WTC11 (cell line): Measurements from ENCODE around the gene IFFO2. TPM values are rescaled to one million over a fixed set of nuclear protein-coding genes. Genes with fewer than 3 reads are reported as not detected.

ENCODE experiments used
- ATAC-seq: fragments of 200-7000 bp; cut with Tn5 transposase; 2 replicates; pipeline ENCODE4 v1.10.0; 2021; ENCODE audit warnings: mild to moderate bottlenecking, moderate library complexity
- CTCF ChIA-PET: fragments of 300-600 bp; sonication (Branson Sonifier 250); formaldehyde crosslinking; loops from one replicate; lab custom pipeline; 2021; ENCODE audit warnings: antibody characterized with exemption; lab: Charles Lee
- POLR2A ChIA-PET: fragments of 350-600 bp; sonication (Branson Sonifier 250); formaldehyde crosslinking; loops from one replicate; lab custom pipeline; 2021; ENCODE audit warnings: antibody characterized with exemption; lab: Charles Lee
- DNase-seq: peaks from one replicate; pipeline ENCODE4 v3.0.0; 2021; ENCODE audit warnings: low spot score
- H3K27ac Mint-ChIP-seq: 2 replicates; pipeline ENCODE4 v1.8.0; 2021; ENCODE audit warnings: mixed read lengths
- H3K27me3 Mint-ChIP-seq: 2 replicates; pipeline ENCODE4 v1.8.0; 2021; ENCODE audit warnings: low read depth, mild to moderate bottlenecking, moderate library complexity, mixed read lengths
- H3K36me3 Mint-ChIP-seq: 2 replicates; pipeline ENCODE4 v1.8.0; 2021; ENCODE audit warnings: mixed read lengths
- H3K4me1 Mint-ChIP-seq: 2 replicates; pipeline ENCODE4 v1.8.0; 2022; ENCODE audit warnings: mixed read lengths
- H3K4me3 Mint-ChIP-seq: 2 replicates; pipeline ENCODE4 v1.8.0; 2021; ENCODE audit warnings: mild to moderate bottlenecking, moderate library complexity, mixed read lengths
- H3K9me3 Mint-ChIP-seq: 2 replicates; pipeline ENCODE4 v1.8.0; 2021; ENCODE audit warnings: mixed read lengths
- ATF1 ChIP-seq: sonication (generic); formaldehyde crosslinking; IDR thresholded peaks from 2 replicates; pipeline ENCODE4 v1.8.1; 2023; ENCODE audit warnings: mild to moderate bottlenecking, moderate library complexity, missing genetic modification reagents
- ETV6 ChIP-seq: sonication (generic); formaldehyde crosslinking; IDR thresholded peaks from 2 replicates; pipeline ENCODE4 v1.8.1; 2022; ENCODE audit warnings: mild to moderate bottlenecking, missing genetic modification reagents
- FOXJ3 ChIP-seq: sonication (generic); formaldehyde crosslinking; IDR thresholded peaks from 2 replicates; pipeline ENCODE4 v1.9.0; 2021; ENCODE audit warnings: missing genetic modification reagents, mild to moderate bottlenecking, borderline replicate concordance
- GABPB1 ChIP-seq: sonication (generic); formaldehyde crosslinking; IDR thresholded peaks from 2 replicates; pipeline ENCODE4 v1.8.1; 2023; ENCODE audit warnings: mild to moderate bottlenecking, missing genetic modification reagents
- NR3C1 ChIP-seq: sonication (generic); formaldehyde crosslinking; conservative IDR thresholded peaks from 2 replicates; pipeline ENCODE4 v1.8.1; 2023; ENCODE audit warnings: low read depth, mild to moderate bottlenecking, missing genetic modification reagents
- STAT6 ChIP-seq: sonication (generic); formaldehyde crosslinking; conservative IDR thresholded peaks from 2 replicates; pipeline ENCODE4 v1.8.1; 2023; ENCODE audit warnings: mild to moderate bottlenecking, low read depth, missing genetic modification reagents, moderate library complexity
- ZBTB21 ChIP-seq: sonication (generic); formaldehyde crosslinking; IDR thresholded peaks from 2 replicates; pipeline ENCODE4 v1.8.1; 2023; ENCODE audit warnings: mild to moderate bottlenecking, missing genetic modification reagents, borderline replicate concordance
- ZNF138 ChIP-seq: sonication (generic); formaldehyde crosslinking; conservative IDR thresholded peaks from 2 replicates; pipeline ENCODE4 v1.8.1; 2022; ENCODE audit warnings: mild to moderate bottlenecking, moderate library complexity, missing genetic modification reagents
- ZNF219 ChIP-seq: sonication (generic); formaldehyde crosslinking; IDR thresholded peaks from 2 replicates; pipeline ENCODE4 v1.8.0; 2023; ENCODE audit warnings: missing genetic modification reagents, mild to moderate bottlenecking, borderline replicate concordance
- ZNF263 ChIP-seq: sonication (generic); formaldehyde crosslinking; IDR thresholded peaks from 2 replicates; pipeline ENCODE4 v1.8.1; 2022; ENCODE audit warnings: low read depth, mild to moderate bottlenecking, moderate library complexity, missing genetic modification reagents
- ZNF416 ChIP-seq: fragments of 250-450 bp; sonication (Bioruptor Pico); IDR thresholded peaks from 2 replicates; pipeline ENCODE4 v1.9.0; 2021; ENCODE audit warnings: mild to moderate bottlenecking, inconsistent platforms
- microRNA-seq: library from miRNA; unstranded; fragments of <30 nt; microRNA quantifications from one replicate; pipeline ENCODE4 v1.2.0, GENCODE V29; 2022; ENCODE audit warnings: borderline number of aligned reads
- total RNA-seq: library from RNA; stranded (reverse); gene quantifications from 3 replicates; pipeline ENCODE4 v1.2.3, GENCODE V29; 2021
- TF ChIP-seq, protein P1 (sequence below): sonication (generic); formaldehyde crosslinking; IDR thresholded peaks from 2 replicates; pipeline ENCODE4 v1.8.1; 2023; ENCODE audit warnings: mild to moderate bottlenecking, missing genetic modification reagents
- TF ChIP-seq, protein P2 (sequence below): sonication (generic); formaldehyde crosslinking; IDR thresholded peaks from 2 replicates; pipeline ENCODE4 v1.8.1; 2023; ENCODE audit warnings: mild to moderate bottlenecking, missing genetic modification reagents, moderate library complexity
- TF ChIP-seq, protein P3 (sequence below): fragments of 250-450 bp; sonication (Bioruptor Pico); IDR thresholded peaks from 2 replicates; pipeline ENCODE4 v1.8.0; 2021; ENCODE audit warnings: mild to moderate bottlenecking

The IFFO2 gene
- total RNA-seq, 1 experiment from 2014 or later, result 8.1 TPM

GRCh38 chr1:18854331-18855025 lies 102.0 kb downstream of the IFFO2 start:
- TF ChIP-seq, protein P1, sequence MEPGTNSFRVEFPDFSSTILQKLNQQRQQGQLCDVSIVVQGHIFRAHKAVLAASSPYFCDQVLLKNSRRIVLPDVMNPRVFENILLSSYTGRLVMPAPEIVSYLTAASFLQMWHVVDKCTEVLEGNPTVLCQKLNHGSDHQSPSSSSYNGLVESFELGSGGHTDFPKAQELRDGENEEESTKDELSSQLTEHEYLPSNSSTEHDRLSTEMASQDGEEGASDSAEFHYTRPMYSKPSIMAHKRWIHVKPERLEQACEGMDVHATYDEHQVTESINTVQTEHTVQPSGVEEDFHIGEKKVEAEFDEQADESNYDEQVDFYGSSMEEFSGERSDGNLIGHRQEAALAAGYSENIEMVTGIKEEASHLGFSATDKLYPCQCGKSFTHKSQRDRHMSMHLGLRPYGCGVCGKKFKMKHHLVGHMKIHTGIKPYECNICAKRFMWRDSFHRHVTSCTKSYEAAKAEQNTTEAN (CRISPR knock-in tag), result no peak
- TF ChIP-seq, protein P2, sequence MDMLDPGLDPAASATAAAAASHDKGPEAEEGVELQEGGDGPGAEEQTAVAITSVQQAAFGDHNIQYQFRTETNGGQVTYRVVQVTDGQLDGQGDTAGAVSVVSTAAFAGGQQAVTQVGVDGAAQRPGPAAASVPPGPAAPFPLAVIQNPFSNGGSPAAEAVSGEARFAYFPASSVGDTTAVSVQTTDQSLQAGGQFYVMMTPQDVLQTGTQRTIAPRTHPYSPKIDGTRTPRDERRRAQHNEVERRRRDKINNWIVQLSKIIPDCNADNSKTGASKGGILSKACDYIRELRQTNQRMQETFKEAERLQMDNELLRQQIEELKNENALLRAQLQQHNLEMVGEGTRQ (CRISPR knock-in tag), result no peak
- TF ChIP-seq NR3C1 (CRISPR knock-in tag) (no peak), FOXJ3 (CRISPR knock-in tag) (no peak), GABPB1 (CRISPR knock-in tag) (no peak), ZNF138 (CRISPR knock-in tag) (no peak), ZNF219 (no peak), ZBTB21 (CRISPR knock-in tag) (no peak), ETV6 (CRISPR knock-in tag) (no peak), ZNF263 (CRISPR knock-in tag) (no peak), ZNF416 (CRISPR knock-in tag) (no peak), ATF1 (CRISPR knock-in tag) (no peak), STAT6 (CRISPR knock-in tag) (no peak)
- TF ChIP-seq, protein P3, sequence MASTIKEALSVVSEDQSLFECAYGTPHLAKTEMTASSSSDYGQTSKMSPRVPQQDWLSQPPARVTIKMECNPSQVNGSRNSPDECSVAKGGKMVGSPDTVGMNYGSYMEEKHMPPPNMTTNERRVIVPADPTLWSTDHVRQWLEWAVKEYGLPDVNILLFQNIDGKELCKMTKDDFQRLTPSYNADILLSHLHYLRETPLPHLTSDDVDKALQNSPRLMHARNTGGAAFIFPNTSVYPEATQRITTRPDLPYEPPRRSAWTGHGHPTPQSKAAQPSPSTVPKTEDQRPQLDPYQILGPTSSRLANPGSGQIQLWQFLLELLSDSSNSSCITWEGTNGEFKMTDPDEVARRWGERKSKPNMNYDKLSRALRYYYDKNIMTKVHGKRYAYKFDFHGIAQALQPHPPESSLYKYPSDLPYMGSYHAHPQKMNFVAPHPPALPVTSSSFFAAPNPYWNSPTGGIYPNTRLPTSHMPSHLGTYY (CRISPR knock-in tag), result no peak

More at GRCh38 chr1:18854331-18855025, 102.0 kb downstream of the IFFO2 start:
- H3K4me3 Mint-ChIP-seq, result no peak overlapping the region
- ChIA-PET POLR2A (no interaction called here), CTCF (no interaction called here)
- H3K27me3 Mint-ChIP-seq, result peaks cover 2% of the 10 kb centered on the region; the same call in 1 of the 2 replicates
- no peaks in the 10 kb centered on the region for H3K4me1 Mint-ChIP-seq
- H3K27ac Mint-ChIP-seq, result no peak overlapping the region
- no peaks in the 10 kb centered on the region for H3K36me3 Mint-ChIP-seq
- no peaks in the 10 kb centered on the region for H3K9me3 Mint-ChIP-seq
- ATAC-seq (no peak), DNase-seq (no peak)

Small RNA genes lying within 50 kb of the gene (microRNA-seq; reads per million reads assigned to microRNA genes)
- not detected for gene MIR1290
- not detected for gene MIR4695

Other genes starting within 250 kb of the IFFO2 start
- not detected in 3 replicates for gene TAS1R2, start 97.0 kb downstream of the IFFO2 start, total RNA-seq
- 31.0 to 37.5 TPM (median 36.2 TPM) in 3 replicates for gene ALDH4A1, start 54.1 kb downstream of the IFFO2 start, total RNA-seq